OCI-LY1 (cell line): Measurements from ENCODE around the gene PFKP.

Experiments
- CTCF ChIP-seq: fragments of 200-600 bp; sonication (generic), shearing (Covaris generic); IDR thresholded peaks from 2 replicates; pipeline ENCODE4 v1.5.1; 2017; ENCODE audit warnings: mild to moderate bottlenecking, antibody characterized with exemption, low read length, moderate library complexity, mixed read lengths
- EZH2 ChIP-seq: fragments of 200-600 bp; sonication (generic), shearing (Covaris generic); IDR thresholded peaks from 2 replicates; pipeline ENCODE4 v1.8.0; 2017; ENCODE audit warnings: borderline replicate concordance, mixed run types, mild to moderate bottlenecking, antibody characterized with exemption, low read length, moderate library complexity, mixed read lengths

GRCh38 chr10:3122034-3122433, 54.7 kb downstream of the PFKP start:
- no peak for TF ChIP-seq EZH2
- no peak for TF ChIP-seq CTCF
